GM12873 (cell line): ENCODE results near the gene GTPBP10.

Experiments used
- TF ChIP-seq, protein P1 (sequence below): IDR thresholded peaks from 2 replicates; pipeline ENCODE4 v1.5.1; 2012; ENCODE audit warnings: low read depth, mild to moderate bottlenecking, moderate library complexity, low read length, control low read depth; ENCODE audit not compliant: insufficient read depth; ENCODE audit errors: missing control alignments

Gene GTPBP10

DNA sequence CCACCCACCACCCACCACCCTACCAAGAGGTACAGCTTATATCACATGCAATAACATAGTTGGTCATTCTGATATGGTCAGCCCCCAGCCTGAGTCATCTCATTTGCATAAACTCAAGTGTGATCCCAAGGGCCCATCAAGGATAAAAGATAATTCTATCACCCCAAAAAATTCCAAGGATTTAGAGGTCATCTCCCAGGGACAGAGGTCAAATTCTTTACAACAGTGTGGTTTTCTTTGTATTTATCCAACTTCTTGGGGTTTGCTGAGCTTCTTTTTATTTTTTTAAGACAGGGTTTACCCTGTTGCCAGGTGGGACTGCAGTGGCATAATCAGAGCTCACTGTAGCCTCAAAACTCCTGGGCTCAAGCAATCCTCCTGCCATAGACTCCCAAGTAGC is 9.4 kb upstream of the GTPBP10 start:
- TF ChIP-seq, protein P1, sequence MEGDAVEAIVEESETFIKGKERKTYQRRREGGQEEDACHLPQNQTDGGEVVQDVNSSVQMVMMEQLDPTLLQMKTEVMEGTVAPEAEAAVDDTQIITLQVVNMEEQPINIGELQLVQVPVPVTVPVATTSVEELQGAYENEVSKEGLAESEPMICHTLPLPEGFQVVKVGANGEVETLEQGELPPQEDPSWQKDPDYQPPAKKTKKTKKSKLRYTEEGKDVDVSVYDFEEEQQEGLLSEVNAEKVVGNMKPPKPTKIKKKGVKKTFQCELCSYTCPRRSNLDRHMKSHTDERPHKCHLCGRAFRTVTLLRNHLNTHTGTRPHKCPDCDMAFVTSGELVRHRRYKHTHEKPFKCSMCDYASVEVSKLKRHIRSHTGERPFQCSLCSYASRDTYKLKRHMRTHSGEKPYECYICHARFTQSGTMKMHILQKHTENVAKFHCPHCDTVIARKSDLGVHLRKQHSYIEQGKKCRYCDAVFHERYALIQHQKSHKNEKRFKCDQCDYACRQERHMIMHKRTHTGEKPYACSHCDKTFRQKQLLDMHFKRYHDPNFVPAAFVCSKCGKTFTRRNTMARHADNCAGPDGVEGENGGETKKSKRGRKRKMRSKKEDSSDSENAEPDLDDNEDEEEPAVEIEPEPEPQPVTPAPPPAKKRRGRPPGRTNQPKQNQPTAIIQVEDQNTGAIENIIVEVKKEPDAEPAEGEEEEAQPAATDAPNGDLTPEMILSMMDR = no peak

DNA sequence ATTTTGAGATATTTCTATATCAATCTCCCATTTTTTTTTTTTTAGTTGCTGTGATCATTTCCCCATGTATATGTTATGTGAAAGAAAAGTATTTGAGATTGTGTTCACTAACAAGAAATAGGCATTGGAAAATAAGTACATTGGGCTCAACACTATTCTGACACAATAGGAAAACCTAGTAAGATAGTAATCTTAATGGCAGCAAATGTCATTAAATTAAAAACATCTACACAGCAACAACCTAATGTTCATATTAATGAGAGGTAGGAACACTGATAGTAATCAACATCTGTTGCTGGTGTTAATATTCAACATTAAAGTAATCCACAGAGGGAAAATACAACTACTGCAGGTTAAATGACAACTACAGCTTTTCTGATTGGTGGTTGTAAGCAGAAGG is 1.5 kb upstream of the GTPBP10 start:
- TF ChIP-seq, protein P1 = no peak

- TF ChIP-seq, protein P1 = no peak
These were observed 751 bp upstream of the GTPBP10 start for GRCh38 chr7:90345595-90346335.

- TF ChIP-seq, protein P1 = no peak
These were observed 1.2 kb downstream of the GTPBP10 start for GRCh38 chr7:90347759-90348158.

- TF ChIP-seq, protein P1 = no peak
These were observed 2.8 kb downstream of the GTPBP10 start for GRCh38 chr7:90349305-90349704.

GRCh38 chr7:90351987-90352386 is 5.5 kb downstream of the GTPBP10 start:
- TF ChIP-seq, protein P1 = no peak

DNA sequence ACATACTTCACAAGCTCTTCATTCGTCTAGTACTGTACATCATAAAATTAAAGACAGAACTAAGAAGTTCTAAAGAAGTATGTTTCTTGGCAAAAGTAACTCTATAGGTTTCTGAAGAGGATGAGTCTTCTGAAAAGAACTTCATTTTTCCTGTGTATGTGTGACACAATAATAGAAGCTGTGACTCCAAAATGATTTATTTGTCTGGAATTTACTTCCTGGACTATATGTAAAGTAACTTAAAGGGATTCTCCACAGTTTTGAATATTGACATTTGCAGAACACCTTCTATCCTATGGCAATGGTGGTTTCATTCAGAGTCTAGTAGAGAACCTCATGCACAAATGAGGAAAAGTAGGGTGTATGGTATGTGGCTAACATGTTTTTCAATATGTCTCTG is 36.9 kb downstream of the GTPBP10 start:
- TF ChIP-seq, protein P1 = no peak
